ENCODE measurements around the gene LCP1.

DNA sequence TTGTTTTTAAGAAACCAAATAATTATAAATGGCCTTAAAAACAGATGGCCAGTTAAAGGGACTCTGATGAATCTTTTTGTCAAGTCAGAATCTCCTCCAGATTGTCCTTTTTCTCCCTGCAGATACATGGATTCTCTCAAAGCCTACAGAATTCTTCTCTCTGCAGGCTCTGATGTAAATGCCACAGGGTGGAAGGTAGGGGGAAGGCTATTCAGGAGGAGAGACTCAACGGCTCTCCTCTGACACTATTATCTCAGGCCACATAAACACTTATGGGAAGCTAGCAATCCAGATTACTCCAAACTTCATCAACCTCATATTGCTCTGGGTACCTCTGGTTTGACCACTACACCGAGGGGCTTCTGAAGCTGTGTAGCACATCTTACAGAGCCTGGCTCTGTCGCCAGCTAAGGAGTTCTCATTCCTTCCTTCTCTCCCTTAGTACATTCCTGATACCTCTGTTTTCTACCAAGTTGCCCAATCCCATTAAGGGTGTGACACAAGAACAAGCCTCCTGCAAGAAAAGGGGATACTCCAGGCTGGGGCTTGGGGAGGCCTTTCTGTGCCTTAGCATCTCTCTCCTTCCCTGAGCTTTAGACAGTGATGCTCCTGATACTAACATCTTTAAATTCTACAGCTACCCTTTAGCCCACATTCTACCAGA, 14.9 kb downstream of the LCP1 start:
- TF ChIP-seq POLR2A (IDR thresholded peaks at IDR 0.05; ENCODE audit: low read length) (no peak), GATA1 (IDR thresholded peaks at IDR 0.05; ENCODE audit: low read depth, low read length) (no peak)

Data from erythroblast (primary cell).